Adrenal gland (tissue), 12 donors: ENCODE measurements around the gene PEX14. TPM values are rescaled to one million over a fixed set of nuclear protein-coding genes. Genes with fewer than 3 reads are reported as not detected.

Source experiments
- DNase-seq, 7 donors: peaks; one replicate each; pipeline ENCODE4 v3.0.0-alpha.2; 2019 to 2020
- H3K27ac ChIP-seq, 5 donors: fragments of 200-600 bp; sonication (generic) in 4 of 5; 1 replicate in 3 of 5; 2 replicates in 2 of 5; pipeline versions ENCODE4 v1.5.1 to v1.8.0; 2016 to 2020; ENCODE audit warnings: mild to moderate bottlenecking in 1 of 5
- H3K27me3 ChIP-seq: fragments of 200-600 bp; 2 replicates; pipeline ENCODE4 v1.8.0; 2021
- H3K36me3 ChIP-seq, 2 donors: fragments of 200-600 bp; replicated peaks in 1 of 2; 1 replicate in 1 of 2; 2 replicates in 1 of 2; pipeline versions ENCODE4 v1.5.1 to v1.8.0; 2018 to 2022
- H3K4me1 ChIP-seq, 2 donors: fragments of 200-600 bp; replicated peaks in 1 of 2; 1 replicate in 1 of 2; 2 replicates in 1 of 2; pipeline versions ENCODE4 v1.5.1 to v1.8.0; 2018 to 2021
- H3K4me3 ChIP-seq, 4 donors: fragments of 200-600 bp; sonication (generic) in 3 of 4; one replicate each; pipeline ENCODE4 v1.5.1; 2016 to 2018
- H3K9me3 ChIP-seq, 3 donors: fragments of 200-600 bp; sonication (generic) in 1 of 3; replicated peaks in 1 of 3; 1 replicate in 2 of 3; 2 replicates in 1 of 3; pipeline versions ENCODE4 v1.5.1 to v1.8.0; 2016 to 2021
- POLR2A ChIP-seq, 2 donors: fragments of 450-650 bp; IDR thresholded peaks; one replicate each; pipeline ENCODE4 v1.6.1; 2017; ENCODE audit warnings: antibody characterized with exemption in 2 of 2, mild to moderate bottlenecking in 2 of 2, moderate library complexity in 1 of 2
- WGBS, 4 donors: extraction: QIAGEN DNeasy Blood & Tissue Kit in 2 of 4; methylation state at CpG; one replicate each; pipeline versions ENCODE4 v1.1.5 to v1.1.7; 2013 to 2017; 5-methylcytosine and 5-hydroxymethylcytosine counted together
- intact Hi-C, 2 donors: fragments of 100-400 bp; cut with DNase I; formaldehyde crosslinking; loops; one replicate each; pipeline versions ENCODE4 v1.14.1 to v1.15.0; 2022 to 2023
- polyA plus RNA-seq, 3 donors: library from polyadenylated mRNA; stranded (reverse); fragments of 200-250 nt in 2 of 3; fragments of 350-450 nt in 1 of 3; fragmentation: Illumina TruSeq in 1 of 3; extraction: RNeasy Lipid Tissue Mini Kit (QIAGEN cat#74804) in 1 of 3; gene quantifications; one replicate each; pipeline ENCODE4 v1.2.3, GENCODE V29; 2013 to 2014
- total RNA-seq, 9 donors: library from RNA; depleted of rRNA in 4 of 9; stranded (reverse); fragments of >200 nt in 4 of 9; fragments of 120-200 nt in 1 of 9; fragmentation: NEBNext Ultra II Directional in 1 of 9; extraction: Animal tissue kit (Norgen Biotek cat#: 25700) in 1 of 9; gene quantifications; one replicate each; pipeline versions ENCODE4 v1.1.0 to v1.2.4, GENCODE V29; 2013 to 2023
- TF ChIP-seq, protein P1 (sequence below), 6 experiments: fragments of 450-650 bp in 4 of 6; fragments of 200-600 bp in 2 of 6; sonication (generic) in 1 of 6; IDR thresholded peaks; 1 replicate in 5 of 6; 2 replicates in 1 of 6; pipeline versions ENCODE4 v1.5.1 to v1.8.0; 2016 to 2021; ENCODE audit warnings: antibody characterized with exemption in 6 of 6, mild to moderate bottlenecking in 2 of 6, moderate library complexity in 1 of 6
- donor health status: healthy with polysubstance abuse.
- donor health status: Bipolar disorder and iron deficiency.
- donor health status: DM: yes; HTN: yes; CAD: no.
- donor health status: DM: no; HTN: no; CAD: no.
- donor health status: DM: no; HTN: no; CAD: no.
- donor health status: DM: yes; HTN: yes; CAD: no.

The PEX14 gene
- total and polyA plus RNA-seq, 12 donors, result 9.7 to 23.9 (median 18.1) TPM

DNA sequence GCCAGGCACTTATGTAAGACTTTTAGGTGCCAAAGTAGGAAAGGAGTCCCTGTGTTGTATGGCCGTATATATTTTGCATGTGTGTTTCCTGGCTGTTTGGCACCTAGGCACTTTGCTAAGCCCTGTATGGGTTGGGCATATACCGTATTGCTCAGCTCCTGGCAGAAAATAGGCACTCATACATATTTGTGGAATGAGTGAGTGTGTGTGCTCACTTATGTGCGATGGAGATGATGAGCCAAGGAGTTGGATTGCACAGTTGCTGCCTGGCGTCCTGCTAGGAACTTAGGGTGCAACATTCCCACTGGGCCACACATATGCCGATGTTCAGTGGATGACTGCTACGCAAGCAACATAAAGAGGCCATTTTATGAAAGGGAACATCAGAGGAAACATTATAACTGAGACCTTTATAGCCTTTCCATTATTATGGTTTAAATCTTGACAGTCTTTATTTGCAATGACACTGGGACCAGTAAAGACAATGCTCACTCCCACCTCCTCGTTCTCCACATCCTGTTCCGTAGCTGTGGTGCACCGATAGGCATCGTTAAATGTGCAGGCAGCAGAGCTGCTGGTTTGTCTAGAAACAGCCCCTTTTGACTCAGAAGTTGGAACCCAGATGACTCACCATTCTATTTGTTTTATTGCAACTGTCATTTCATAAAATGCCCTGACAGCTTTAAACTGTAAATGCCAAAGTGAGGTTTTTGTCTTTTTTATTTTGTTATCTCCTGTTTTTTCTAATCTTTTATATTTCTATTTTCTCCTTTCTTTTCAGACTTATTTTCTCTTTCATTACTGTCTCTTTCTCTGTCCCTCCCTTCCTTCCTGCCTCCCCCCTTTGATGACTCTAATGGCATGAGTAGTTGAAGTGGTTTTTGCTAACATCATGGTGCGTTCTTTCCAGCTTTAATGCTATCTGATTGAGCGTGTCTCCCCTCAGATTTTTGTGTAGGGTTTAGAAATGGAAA is 36.1 kb downstream of the PEX14 start:
- H3K4me1 ChIP-seq, result peaks cover 15 to 48% of the 10 kb centered on the region in 2 donors
- 34 to 44% (median 37%) methylated on average over 10 to 12 of the region's 12 CpGs for WGBS, 4 donors
- H3K27ac ChIP-seq, result peak overlapping the region in 2 of 5 donors; percentile 32 to 54
- no peaks in the 10 kb centered on the region for H3K9me3 ChIP-seq
- intact Hi-C loops, result loop anchor here in 1 of 2 donors (5.0 kb wide), 1 partner anchor 356 kb away; no protein-coding TSS in a partner anchor
- no peaks in the 10 kb centered on the region for H3K27me3 ChIP-seq
- peak in 2 of 7 donors; percentile 35 to 43 for DNase-seq
- no peak for TF ChIP-seq POLR2A (IDR thresholded peaks at IDR 0.05)
- TF ChIP-seq, protein P1, sequence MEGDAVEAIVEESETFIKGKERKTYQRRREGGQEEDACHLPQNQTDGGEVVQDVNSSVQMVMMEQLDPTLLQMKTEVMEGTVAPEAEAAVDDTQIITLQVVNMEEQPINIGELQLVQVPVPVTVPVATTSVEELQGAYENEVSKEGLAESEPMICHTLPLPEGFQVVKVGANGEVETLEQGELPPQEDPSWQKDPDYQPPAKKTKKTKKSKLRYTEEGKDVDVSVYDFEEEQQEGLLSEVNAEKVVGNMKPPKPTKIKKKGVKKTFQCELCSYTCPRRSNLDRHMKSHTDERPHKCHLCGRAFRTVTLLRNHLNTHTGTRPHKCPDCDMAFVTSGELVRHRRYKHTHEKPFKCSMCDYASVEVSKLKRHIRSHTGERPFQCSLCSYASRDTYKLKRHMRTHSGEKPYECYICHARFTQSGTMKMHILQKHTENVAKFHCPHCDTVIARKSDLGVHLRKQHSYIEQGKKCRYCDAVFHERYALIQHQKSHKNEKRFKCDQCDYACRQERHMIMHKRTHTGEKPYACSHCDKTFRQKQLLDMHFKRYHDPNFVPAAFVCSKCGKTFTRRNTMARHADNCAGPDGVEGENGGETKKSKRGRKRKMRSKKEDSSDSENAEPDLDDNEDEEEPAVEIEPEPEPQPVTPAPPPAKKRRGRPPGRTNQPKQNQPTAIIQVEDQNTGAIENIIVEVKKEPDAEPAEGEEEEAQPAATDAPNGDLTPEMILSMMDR (IDR thresholded peaks at IDR 0.05), result no peak
- H3K36me3 ChIP-seq, result no peaks in the 10 kb centered on the region
- H3K4me3 ChIP-seq, result no peak overlapping the region

DNA sequence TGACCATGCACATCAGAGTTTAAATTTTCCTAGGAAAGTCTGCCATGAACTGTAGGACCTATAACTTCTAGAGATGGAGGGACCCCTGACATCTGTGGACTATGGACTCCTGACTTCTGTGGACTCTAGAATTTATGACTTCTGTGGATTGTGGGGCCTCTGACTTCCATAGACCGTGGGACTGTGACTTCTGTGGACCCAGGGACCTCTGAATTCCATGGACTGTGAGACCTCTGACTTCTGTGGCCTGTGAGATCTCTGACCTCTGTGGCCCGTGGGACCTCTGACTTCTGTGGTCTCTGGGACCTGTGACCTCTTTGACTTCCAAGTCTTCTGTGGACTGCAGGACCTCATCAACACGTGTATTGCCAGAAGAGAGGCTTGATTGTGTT is 36.7 kb downstream of the PEX14 start:
- TF ChIP-seq, protein P1 (IDR thresholded peaks at IDR 0.05), result no peak
- no peak for TF ChIP-seq POLR2A (IDR thresholded peaks at IDR 0.05)
- WGBS, 4 donors, result 60 to 71% (median 64%) methylated on average over 2 to 3 of the region's 3 CpGs
- peaks cover 19 to 53% of the 10 kb centered on the region in 2 donors for H3K4me1 ChIP-seq
- no peak overlapping the region for H3K4me3 ChIP-seq
- peak overlapping the region in 1 of 5 donors; percentile 54 for H3K27ac ChIP-seq
- no peaks in the 10 kb centered on the region for H3K9me3 ChIP-seq
- intact Hi-C loops, result loop anchor here in 1 of 2 donors (5.0 kb wide), 1 partner anchor 356 kb away; no protein-coding TSS in a partner anchor
- no peaks in the 10 kb centered on the region for H3K27me3 ChIP-seq
- no peaks in the 10 kb centered on the region for H3K36me3 ChIP-seq
- no peak for DNase-seq

DNA sequence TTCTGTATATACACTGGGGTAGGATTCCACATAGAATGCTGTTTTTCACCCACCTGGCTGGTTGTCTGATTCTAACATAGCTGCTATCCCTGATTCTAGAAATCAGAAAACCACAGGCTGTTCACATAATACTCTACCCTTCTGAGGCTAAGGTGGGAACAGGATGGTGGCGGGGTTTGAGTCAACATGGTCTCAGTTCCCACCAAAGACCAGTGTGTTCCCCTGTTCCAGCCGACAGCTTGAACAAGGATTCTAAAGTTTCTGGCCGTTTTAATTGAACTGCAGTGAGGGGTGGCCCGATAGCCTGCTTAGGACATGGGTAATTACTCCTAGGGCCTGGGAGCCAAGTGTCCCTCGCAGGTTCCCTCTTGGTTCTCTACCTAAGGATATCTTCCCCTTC is 38.4 kb downstream of the PEX14 start:
- 83 to 93% (median 92%) methylated on average over 5 of the region's 5 CpGs for WGBS, 4 donors
- Histone ChIP-seq H3K27me3 (no peaks in the 10 kb centered on the region), H3K4me3 (no peak overlapping the region), H3K27ac (no peak overlapping the region), H3K9me3 (no peaks in the 10 kb centered on the region), H3K36me3 (no peaks in the 10 kb centered on the region), H3K4me1 (peaks cover 20 to 52% of the 10 kb centered on the region in 2 donors)
- intact Hi-C loops, result loop anchor here in 1 of 2 donors (5.0 kb wide), 1 partner anchor 354 kb away; no protein-coding TSS in a partner anchor
- no peak for DNase-seq
- TF ChIP-seq, protein P1 (IDR thresholded peaks at IDR 0.05), result no peak
- no peak for TF ChIP-seq POLR2A (IDR thresholded peaks at IDR 0.05)

DNA sequence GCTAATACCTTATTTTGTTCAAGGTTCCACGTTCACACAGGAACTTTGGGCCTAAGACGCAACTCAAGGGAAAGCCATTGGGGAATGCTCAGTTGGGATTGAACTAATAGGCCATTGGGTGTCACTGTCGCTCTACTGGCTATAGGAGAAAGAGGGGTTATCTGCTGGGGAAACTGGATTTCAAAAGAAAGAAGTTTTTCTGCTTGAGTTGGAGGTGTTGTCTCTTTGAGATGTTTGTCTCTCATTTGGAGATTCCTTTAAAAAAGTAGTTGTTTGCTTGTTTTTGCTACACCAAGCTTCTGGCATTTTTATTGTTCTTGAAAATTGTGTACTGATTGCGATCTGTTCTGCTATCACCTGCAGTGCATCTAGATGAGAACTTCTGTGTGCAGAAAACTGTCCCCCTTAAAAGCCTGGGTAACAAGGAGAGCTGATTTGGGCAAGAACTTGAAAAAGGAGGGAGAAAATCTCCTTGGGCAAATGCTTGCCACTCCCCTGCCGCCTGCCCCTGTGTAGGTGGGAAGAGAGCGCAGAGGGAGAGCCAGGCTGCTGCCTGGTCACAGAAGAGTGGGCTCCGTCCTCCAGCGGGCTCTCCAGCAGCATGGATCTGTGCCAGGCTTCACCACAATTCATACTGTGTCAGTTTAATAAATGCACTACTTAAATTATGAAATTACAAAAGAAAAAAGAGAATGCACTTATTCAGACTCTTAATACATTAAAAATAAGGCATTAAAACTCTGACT is 39.9 kb downstream of the PEX14 start:
- no peak for TF ChIP-seq POLR2A (IDR thresholded peaks at IDR 0.05)
- TF ChIP-seq, protein P1 (IDR thresholded peaks at IDR 0.05), result peak; percentile 18 to 52 (median 50)
- peak in 1 of 7 donors; percentile 42 for DNase-seq
- H3K4me1 ChIP-seq, result peaks cover 20 to 39% of the 10 kb centered on the region in 2 donors
- H3K27ac ChIP-seq, result no peak overlapping the region
- no peaks in the 10 kb centered on the region for H3K27me3 ChIP-seq
- whole genome bisulfite sequencing, 4 donors, result 69 to 83% (median 80%) methylated on average over 8 of the region's 8 CpGs
- H3K4me3 ChIP-seq, result no peak overlapping the region
- intact Hi-C loops, result loop anchor here in 1 of 2 donors (5.0 kb wide), 1 partner anchor 353 kb away; no protein-coding TSS in a partner anchor
- no peaks in the 10 kb centered on the region for H3K36me3 ChIP-seq
- no peaks in the 10 kb centered on the region for H3K9me3 ChIP-seq
